Measurements from ENCODE around the gene TLX3.
"Not testable (repeated sequence)": the region's sequence is repeated elsewhere in the genome, so short reads cannot be mapped to it uniquely, and the experiment has no call there.

Gene TLX3

GRCh38 chr5:171308453-171309275, at the start of gene TLX3:
TLX3 (plus strand) TSS chr5:171309248; CDS start chr5:171309366, 118 bp downstream.
- DNase-seq (ENCODE audit: low read depth) = no peak

GRCh38 chr5:171261361-171261760, 47.7 kb upstream of the TLX3 start:
- DNase-seq (ENCODE audit: low read depth) = no peak

- no peak for DNase-seq (ENCODE audit: low read depth)
Observed at GRCh38 chr5:171261904-171262303, 47.1 kb upstream of the TLX3 start.

- DNase-seq (ENCODE audit: low read depth) = no peak
Observed at GRCh38 chr5:171263181-171263580, 45.9 kb upstream of the TLX3 start.

- DNase-seq (ENCODE audit: low read depth) = no peak
Observed at GRCh38 chr5:171264843-171265242, 44.2 kb upstream of the TLX3 start.

- no peak for DNase-seq (ENCODE audit: low read depth)
Observed at GRCh38 chr5:171268700-171269620, 40.1 kb upstream of the TLX3 start.

- DNase-seq (ENCODE audit: low read depth) = no peak
Observed at GRCh38 chr5:171269717-171270116, 39.3 kb upstream of the TLX3 start.

GRCh38 chr5:171270136-171270535, 38.9 kb upstream of the TLX3 start:
- DNase-seq (ENCODE audit: low read depth) = no peak

GRCh38 chr5:171271798-171272197, 37.2 kb upstream of the TLX3 start:
- no peak for DNase-seq (ENCODE audit: low read depth)

GRCh38 chr5:171272996-171273970, 35.8 kb upstream of the TLX3 start:
- no peak for DNase-seq (ENCODE audit: low read depth)

- no peak for DNase-seq (ENCODE audit: low read depth)
Observed at GRCh38 chr5:171275841-171276544, 33.1 kb upstream of the TLX3 start.

GRCh38 chr5:171283753-171284152, 25.3 kb upstream of the TLX3 start:
- DNase-seq (ENCODE audit: low read depth) = no peak

GRCh38 chr5:171285465-171285864, 23.6 kb upstream of the TLX3 start:
- DNase-seq (ENCODE audit: low read depth) = no peak

GRCh38 chr5:171288066-171288465, 21.0 kb upstream of the TLX3 start:
- no peak for DNase-seq (ENCODE audit: low read depth)

GRCh38 chr5:171291371-171291770, 17.7 kb upstream of the TLX3 start:
- no peak for DNase-seq (ENCODE audit: low read depth)

- no peak for DNase-seq (ENCODE audit: low read depth)
Observed at GRCh38 chr5:171295299-171295698, 13.7 kb upstream of the TLX3 start.

GRCh38 chr5:171295801-171296200, 13.2 kb upstream of the TLX3 start:
- DNase-seq (ENCODE audit: low read depth) = no peak

GRCh38 chr5:171297941-171298340, 11.1 kb upstream of the TLX3 start:
- DNase-seq (ENCODE audit: low read depth) = not testable (repeated sequence)

- DNase-seq (ENCODE audit: low read depth) = no peak
Observed at GRCh38 chr5:171299228-171299627, 9.8 kb upstream of the TLX3 start.

GRCh38 chr5:171299851-171300250, 9.2 kb upstream of the TLX3 start:
- no peak for DNase-seq (ENCODE audit: low read depth)

GRCh38 chr5:171300358-171300757, 8.7 kb upstream of the TLX3 start:
- no peak for DNase-seq (ENCODE audit: low read depth)
